NCI-H1105 treated with DMSO at 0.1 percent for 48 hours (cell line): ENCODE results near the gene CTU2.
"Not testable (repeated sequence)": the region's sequence is repeated elsewhere in the genome, so short reads cannot be mapped to it uniquely, and the experiment has no call there.

ENCODE experiments used
- DNase-seq: peaks from one replicate; lab custom pipeline; 2025; lab: John Stamatoyannopoulos, UW

Gene CTU2

GRCh38 chr16:88706229-88706964, at the start of gene CTU2, which contains the start of gene RNF166:
Gene CTU2, plus strand, starts transcription at chr16:88706503. Its CDS starts 28 bp downstream, at chr16:88706531.
Gene RNF166, minus strand, starts transcription at chr16:88706408. Its CDS starts 83 bp downstream, at chr16:88706325.
- peak; percentile 33 for DNase-seq

GRCh38 chr16:88657371-88657770, 48.9 kb upstream of the CTU2 start:
- DNase-seq: no peak

GRCh38 chr16:88658714-88659113, 47.6 kb upstream of the CTU2 start:
- DNase-seq: no peak

- no peak for DNase-seq
These were observed 47.1 kb upstream of the CTU2 start for GRCh38 chr16:88659160-88659559.

- no peak for DNase-seq
These were observed 44.8 kb upstream of the CTU2 start for GRCh38 chr16:88661468-88661867.

GRCh38 chr16:88662222-88662842, 44.0 kb upstream of the CTU2 start:
- no peak for DNase-seq

- DNase-seq: peak; percentile 85
These were observed 43.3 kb upstream of the CTU2 start, which contains the start of gene MVD for GRCh38 chr16:88662843-88663606. Gene MVD, minus strand, starts transcription at chr16:88663091. Its CDS starts 11 bp downstream, at chr16:88663080.

- DNase-seq: no peak
These were observed 41.2 kb upstream of the CTU2 start for GRCh38 chr16:88665148-88665547.

- no peak for DNase-seq
These were observed 40.7 kb upstream of the CTU2 start for GRCh38 chr16:88665570-88665969.

- DNase-seq: no peak
These were observed 38.8 kb upstream of the CTU2 start for GRCh38 chr16:88667461-88667860.

- DNase-seq: not testable (repeated sequence)
These were observed 36.8 kb upstream of the CTU2 start for GRCh38 chr16:88669493-88669892.

GRCh38 chr16:88669980-88670379, 36.3 kb upstream of the CTU2 start:
- DNase-seq: no peak

GRCh38 chr16:88671806-88672205, 34.5 kb upstream of the CTU2 start:
- no peak for DNase-seq

- no peak for DNase-seq
These were observed 33.5 kb upstream of the CTU2 start for GRCh38 chr16:88672776-88673175.

GRCh38 chr16:88673716-88674379, 32.5 kb upstream of the CTU2 start:
- no peak for DNase-seq

GRCh38 chr16:88676502-88677242, 29.6 kb upstream of the CTU2 start:
- no peak for DNase-seq

GRCh38 chr16:88677721-88678120, 28.6 kb upstream of the CTU2 start:
- no peak for DNase-seq

GRCh38 chr16:88678224-88678979, 27.9 kb upstream of the CTU2 start:
- no peak for DNase-seq

GRCh38 chr16:88680554-88681083, 25.7 kb upstream of the CTU2 start:
- DNase-seq: no peak

- DNase-seq: no peak
These were observed 25.1 kb upstream of the CTU2 start for GRCh38 chr16:88681084-88681680.
